GM12873 (cell line): ENCODE measurements around the gene PCDHA12.
"Not testable (repeated sequence)": the region's sequence is repeated elsewhere in the genome, so short reads cannot be mapped to it uniquely, and the experiment has no call there.

Experiments
- TF ChIP-seq, protein P1 (sequence below): IDR thresholded peaks from 2 replicates; pipeline ENCODE4 v1.5.1; 2012; ENCODE audit warnings: low read depth, mild to moderate bottlenecking, moderate library complexity, low read length, control low read depth; ENCODE audit not compliant: insufficient read depth; ENCODE audit errors: missing control alignments

PCDHA12 gene

DNA sequence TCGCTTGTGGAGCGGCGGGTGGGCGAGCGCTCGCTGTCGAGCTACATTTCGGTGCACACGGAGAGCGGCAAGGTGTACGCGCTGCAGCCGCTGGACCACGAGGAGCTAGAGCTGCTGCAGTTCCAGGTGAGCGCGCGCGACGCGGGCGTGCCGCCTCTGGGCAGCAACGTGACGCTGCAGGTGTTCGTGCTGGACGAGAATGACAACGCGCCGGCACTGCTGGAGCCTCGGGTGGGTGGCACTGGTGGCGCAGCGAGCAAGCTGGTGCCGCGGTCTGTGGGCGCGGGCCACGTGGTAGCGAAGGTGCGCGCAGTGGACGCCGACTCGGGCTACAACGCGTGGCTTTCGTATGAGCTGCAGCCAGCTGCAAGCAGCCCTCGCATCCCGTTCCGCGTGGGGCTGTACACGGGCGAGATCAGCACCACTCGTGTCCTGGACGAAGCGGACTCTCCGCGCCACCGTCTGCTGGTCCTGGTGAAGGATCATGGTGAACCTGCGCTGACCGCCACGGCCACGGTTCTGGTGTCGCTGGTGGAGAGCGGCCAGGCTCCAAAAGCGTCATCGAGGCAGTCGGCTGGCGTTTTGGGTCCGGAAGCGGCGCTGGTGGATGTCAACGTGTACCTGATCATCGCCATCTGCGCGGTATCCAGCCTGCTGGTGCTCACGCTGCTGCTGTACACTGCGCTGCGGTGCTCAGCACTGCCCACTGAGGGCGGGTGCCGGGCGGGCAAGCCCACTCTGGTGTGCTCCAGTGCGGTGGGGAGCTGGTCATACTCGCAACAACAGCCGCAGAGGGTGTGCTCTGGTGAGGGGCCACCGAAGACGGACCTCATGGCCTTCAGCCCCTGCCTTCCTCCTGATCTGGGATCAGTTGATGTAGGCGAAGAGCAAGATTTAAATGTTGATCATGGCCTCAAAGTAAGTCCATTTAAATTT lies 32.0 kb upstream of the PCDHA12 start:
- TF ChIP-seq, protein P1, sequence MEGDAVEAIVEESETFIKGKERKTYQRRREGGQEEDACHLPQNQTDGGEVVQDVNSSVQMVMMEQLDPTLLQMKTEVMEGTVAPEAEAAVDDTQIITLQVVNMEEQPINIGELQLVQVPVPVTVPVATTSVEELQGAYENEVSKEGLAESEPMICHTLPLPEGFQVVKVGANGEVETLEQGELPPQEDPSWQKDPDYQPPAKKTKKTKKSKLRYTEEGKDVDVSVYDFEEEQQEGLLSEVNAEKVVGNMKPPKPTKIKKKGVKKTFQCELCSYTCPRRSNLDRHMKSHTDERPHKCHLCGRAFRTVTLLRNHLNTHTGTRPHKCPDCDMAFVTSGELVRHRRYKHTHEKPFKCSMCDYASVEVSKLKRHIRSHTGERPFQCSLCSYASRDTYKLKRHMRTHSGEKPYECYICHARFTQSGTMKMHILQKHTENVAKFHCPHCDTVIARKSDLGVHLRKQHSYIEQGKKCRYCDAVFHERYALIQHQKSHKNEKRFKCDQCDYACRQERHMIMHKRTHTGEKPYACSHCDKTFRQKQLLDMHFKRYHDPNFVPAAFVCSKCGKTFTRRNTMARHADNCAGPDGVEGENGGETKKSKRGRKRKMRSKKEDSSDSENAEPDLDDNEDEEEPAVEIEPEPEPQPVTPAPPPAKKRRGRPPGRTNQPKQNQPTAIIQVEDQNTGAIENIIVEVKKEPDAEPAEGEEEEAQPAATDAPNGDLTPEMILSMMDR, result no peak

DNA sequence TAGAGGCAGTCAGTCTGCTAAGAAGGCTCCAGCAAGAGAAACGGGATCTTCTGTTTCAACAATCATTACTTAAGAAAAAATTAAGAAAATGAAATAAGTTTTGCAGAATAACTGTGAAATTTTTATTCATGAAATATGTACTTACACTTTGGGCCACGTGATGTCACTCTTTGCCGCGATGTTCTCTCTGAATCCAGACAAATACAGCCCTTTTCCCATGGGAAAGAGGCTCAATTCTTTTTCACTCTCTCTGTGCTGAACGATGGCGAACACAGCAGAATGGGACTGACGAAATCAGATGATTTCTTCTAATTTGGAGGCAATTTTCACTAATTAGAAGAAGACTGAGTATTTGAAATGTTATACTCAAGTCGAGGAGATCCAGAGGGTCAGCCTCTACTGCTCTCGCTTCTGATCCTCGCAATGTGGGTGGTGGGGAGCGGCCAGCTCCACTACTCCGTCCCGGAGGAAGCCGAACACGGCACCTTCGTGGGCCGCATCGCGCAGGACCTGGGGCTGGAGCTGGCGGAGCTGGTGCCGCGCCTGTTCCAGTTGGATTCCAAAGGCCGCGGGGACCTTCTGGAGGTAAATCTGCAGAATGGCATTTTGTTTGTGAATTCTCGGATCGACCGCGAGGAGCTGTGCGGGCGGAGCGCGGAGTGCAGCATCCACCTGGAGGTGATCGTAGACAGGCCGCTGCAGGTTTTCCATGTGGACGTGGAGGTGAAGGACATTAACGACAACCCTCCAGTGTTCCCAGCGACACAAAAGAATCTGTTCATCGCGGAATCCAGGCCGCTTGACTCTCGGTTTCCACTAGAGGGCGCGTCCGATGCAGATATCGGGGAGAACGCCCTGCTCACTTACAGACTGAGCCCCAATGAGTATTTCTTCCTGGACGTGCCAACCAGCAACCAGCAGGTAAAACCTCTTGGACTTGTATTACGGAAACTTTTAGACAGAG lies 26.7 kb upstream of the PCDHA12 start, which contains the start of gene PCDHA9:
TSS of gene PCDHA9 (plus strand) at position 244 of the 964 bp plus-strand sequence. CDS start at position 358, 114 bp downstream.
- TF ChIP-seq, protein P1, result not testable (repeated sequence)

DNA sequence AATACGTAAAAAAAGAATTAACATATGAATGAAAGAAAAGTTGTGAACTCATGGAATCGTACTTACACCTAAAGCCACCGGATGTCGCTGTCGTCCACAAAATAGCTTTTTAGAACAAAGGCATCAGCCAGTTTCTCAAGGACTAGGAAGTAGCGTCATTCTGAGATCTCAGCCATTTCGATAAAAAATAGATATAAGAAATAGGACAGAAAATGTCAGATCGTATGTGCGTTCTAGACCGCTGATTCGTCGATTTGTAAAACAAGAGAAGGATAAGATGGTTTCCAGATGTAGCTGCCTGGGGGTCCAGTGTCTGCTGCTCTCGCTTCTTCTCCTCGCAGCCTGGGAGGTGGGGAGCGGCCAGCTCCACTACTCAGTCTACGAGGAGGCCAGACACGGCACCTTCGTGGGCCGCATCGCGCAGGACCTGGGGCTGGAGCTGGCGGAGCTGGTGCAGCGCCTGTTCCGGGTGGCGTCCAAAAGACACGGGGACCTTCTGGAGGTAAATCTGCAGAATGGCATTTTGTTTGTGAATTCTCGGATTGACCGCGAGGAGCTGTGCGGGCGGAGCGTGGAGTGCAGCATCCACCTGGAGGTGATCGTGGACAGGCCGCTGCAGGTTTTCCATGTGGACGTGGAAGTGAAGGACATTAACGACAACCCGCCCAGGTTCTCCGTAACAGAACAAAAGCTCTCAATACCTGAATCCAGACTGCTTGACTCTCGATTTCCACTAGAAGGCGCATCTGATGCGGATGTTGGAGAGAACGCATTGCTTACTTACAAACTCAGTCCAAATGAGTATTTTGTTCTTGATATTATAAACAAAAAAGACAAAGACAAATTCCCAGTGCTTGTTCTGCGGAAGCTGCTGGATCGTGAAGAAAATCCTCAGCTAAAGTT lies 19.1 kb upstream of the PCDHA12 start, which contains the start of gene PCDHA10:
TSS of gene PCDHA10 (plus strand) at position 126 of the 903 bp plus-strand sequence. CDS start at position 278, 152 bp downstream.
- TF ChIP-seq, protein P1, result no peak

DNA sequence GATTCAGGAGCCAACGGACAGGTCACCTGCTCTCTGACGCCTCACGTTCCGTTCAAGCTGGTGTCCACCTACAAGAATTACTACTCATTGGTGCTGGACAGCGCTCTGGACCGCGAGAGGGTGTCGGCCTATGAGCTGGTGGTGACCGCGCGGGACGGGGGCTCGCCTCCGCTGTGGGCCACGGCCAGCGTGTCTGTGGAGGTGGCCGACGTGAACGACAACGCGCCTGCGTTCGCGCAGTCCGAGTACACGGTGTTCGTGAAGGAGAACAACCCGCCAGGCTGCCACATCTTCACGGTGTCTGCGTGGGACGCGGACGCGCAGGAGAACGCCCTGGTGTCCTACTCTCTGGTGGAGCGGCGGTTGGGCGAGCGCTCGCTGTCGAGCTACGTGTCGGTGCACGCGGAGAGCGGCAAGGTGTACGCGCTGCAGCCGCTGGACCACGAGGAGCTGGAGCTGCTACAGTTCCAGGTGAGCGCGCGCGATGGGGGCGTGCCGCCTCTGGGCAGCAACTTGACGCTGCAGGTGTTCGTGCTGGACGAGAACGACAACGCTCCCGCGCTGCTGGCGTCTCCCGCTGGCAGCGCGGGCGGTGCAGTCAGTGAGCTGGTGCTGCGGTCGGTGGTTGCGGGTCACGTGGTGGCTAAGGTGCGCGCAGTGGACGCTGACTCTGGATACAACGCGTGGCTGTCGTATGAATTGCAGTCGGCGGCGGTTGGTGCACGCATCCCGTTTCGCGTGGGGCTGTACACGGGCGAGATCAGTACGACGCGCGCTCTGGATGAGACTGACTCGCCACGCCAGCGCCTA lies 17.7 kb upstream of the PCDHA12 start:
- TF ChIP-seq, protein P1, result no peak

DNA sequence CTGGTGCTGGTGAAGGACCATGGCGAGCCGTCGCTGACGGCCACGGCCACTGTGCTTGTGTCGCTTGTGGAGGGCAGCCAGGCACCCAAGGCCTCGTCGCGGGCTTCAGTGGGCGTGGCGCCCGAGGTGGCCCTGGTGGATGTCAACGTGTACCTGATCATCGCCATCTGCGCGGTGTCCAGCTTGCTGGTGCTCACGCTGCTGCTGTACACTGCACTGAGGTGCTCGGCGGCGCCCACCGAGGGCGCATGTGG lies 17.2 kb upstream of the PCDHA12 start:
- TF ChIP-seq, protein P1, result no peak
